Stimulated activated CD4-positive, alpha-beta T cell treated with anti-CD3 and anti-CD28 coated beads, Interleukin-2, amount 100 ng/mL, for 24 hours (primary cell): ENCODE data around the gene TPP1.

Source experiments
- DNase-seq, 2 donors: peaks; one replicate each; pipeline ENCODE4 v3.0.0-alpha.2; 2020

Gene TPP1

GRCh38 chr11:6610591-6610990 lies 8.6 kb downstream of the TPP1 start:
- peak in 1 of 2 donors; percentile 16 for DNase-seq

- peak in 1 of 2 donors; percentile 16 for DNase-seq
These were observed 9.7 kb downstream of the TPP1 start for GRCh38 chr11:6609502-6610015.

- DNase-seq, result peak in 1 of 2 donors; percentile 15
These were observed 10.3 kb downstream of the TPP1 start for GRCh38 chr11:6608726-6609501.

GRCh38 chr11:6608011-6608410 lies 11.2 kb downstream of the TPP1 start:
- DNase-seq, result peak in 1 of 2 donors; percentile 15

- peak in 1 of 2 donors; percentile 14 for DNase-seq
These were observed 11.9 kb downstream of the TPP1 start for GRCh38 chr11:6607190-6607795.

- peak; percentile 52 to 69 for DNase-seq
These were observed 12.6 kb downstream of the TPP1 start for GRCh38 chr11:6606471-6607189.

GRCh38 chr11:6604790-6605189 lies 14.4 kb downstream of the TPP1 start:
- no peak for DNase-seq

- peak; percentile 46 to 57 for DNase-seq
These were observed 15.1 kb downstream of the TPP1 start for GRCh38 chr11:6604081-6604626.

GRCh38 chr11:6603287-6604080 lies 15.7 kb downstream of the TPP1 start, which contains the start of the genes ILK and RRP8:
TSS of gene ILK (plus strand) at chr11:6603774. CDS start at chr11:6604272, 498 bp downstream.
TSS of gene RRP8 (minus strand) at chr11:6603616. CDS start at chr11:6603502, 114 bp downstream.
- DNase-seq, result peak; percentile 87 to 89

GRCh38 chr11:6602096-6602940 lies 16.9 kb downstream of the TPP1 start:
- no peak for DNase-seq

- no peak for DNase-seq
These were observed 18.2 kb downstream of the TPP1 start for GRCh38 chr11:6601041-6601461.

GRCh38 chr11:6599881-6600390 lies 19.3 kb downstream of the TPP1 start:
- no peak for DNase-seq

GRCh38 chr11:6599449-6599848 lies 19.8 kb downstream of the TPP1 start:
- no peak for DNase-seq

- no peak for DNase-seq
These were observed 20.7 kb downstream of the TPP1 start for GRCh38 chr11:6598555-6598954.

GRCh38 chr11:6596239-6596877 lies 22.9 kb downstream of the TPP1 start:
- no peak for DNase-seq

- DNase-seq, result no peak
These were observed 25.0 kb downstream of the TPP1 start for GRCh38 chr11:6594142-6594768.

- no peak for DNase-seq
These were observed 31.2 kb downstream of the TPP1 start for GRCh38 chr11:6588018-6588417.

GRCh38 chr11:6587360-6587953 lies 31.8 kb downstream of the TPP1 start:
- no peak for DNase-seq
